Measurements from ENCODE around the gene HLA-DPB1.
"Not testable (repeated sequence)": the region's sequence is repeated elsewhere in the genome, so short reads cannot be mapped to it uniquely, and the experiment has no call there.

HLA-DPB1 gene

DNA sequence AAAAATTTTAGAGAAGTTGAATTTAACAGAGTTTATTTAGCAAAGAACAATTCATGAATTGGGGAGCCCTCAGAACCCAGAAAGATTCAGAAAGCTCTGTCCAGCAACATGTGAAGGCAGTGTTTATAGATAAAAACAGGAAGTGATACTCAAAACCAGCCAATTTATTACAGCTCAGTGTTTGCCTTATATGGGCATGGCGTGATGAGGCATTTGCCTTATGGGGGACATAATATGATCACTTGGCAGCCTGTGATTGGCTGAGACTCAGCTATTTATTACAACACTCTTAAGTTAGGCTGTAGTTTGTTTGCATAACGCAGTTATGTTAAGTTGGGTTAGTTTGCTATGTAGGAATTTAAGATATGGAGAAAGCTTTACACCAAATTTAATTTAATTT is 13.8 kb upstream of the HLA-DPB1 start:
- no peak for DNase-seq (ENCODE audit: low read depth)
- H3K4me3 ChIP-seq (ENCODE audit: control insufficient read depth, low read depth, low read length) = no peak overlapping the region
- TF ChIP-seq, protein P1, sequence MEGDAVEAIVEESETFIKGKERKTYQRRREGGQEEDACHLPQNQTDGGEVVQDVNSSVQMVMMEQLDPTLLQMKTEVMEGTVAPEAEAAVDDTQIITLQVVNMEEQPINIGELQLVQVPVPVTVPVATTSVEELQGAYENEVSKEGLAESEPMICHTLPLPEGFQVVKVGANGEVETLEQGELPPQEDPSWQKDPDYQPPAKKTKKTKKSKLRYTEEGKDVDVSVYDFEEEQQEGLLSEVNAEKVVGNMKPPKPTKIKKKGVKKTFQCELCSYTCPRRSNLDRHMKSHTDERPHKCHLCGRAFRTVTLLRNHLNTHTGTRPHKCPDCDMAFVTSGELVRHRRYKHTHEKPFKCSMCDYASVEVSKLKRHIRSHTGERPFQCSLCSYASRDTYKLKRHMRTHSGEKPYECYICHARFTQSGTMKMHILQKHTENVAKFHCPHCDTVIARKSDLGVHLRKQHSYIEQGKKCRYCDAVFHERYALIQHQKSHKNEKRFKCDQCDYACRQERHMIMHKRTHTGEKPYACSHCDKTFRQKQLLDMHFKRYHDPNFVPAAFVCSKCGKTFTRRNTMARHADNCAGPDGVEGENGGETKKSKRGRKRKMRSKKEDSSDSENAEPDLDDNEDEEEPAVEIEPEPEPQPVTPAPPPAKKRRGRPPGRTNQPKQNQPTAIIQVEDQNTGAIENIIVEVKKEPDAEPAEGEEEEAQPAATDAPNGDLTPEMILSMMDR (IDR thresholded peaks at IDR 0.05; ENCODE audit: control insufficient read depth, insufficient read depth, low read depth, low read length, missing control alignments) = no peak

DNA sequence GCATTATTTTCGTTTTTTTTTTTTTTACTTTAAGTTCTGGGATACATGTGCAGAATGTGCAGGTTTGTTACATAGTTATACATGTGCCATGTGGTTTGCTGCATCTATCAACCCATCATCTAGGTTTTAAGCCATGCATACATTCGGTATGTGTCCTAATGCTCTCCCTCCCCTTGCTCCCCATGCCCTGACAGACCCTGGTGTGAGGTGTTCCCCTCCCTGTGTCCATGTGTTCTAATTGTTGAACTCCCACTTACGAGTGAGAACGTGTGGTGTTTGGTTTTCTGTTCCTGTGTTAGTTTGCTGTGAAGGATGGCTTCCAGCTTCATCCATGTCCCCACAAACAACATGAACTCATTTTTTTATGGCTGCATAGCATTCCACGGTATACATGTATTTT is 12.4 kb upstream of the HLA-DPB1 start:
- not testable (repeated sequence) for DNase-seq (ENCODE audit: low read depth); H3K4me3 ChIP-seq (ENCODE audit: control insufficient read depth, low read depth, low read length)

DNA sequence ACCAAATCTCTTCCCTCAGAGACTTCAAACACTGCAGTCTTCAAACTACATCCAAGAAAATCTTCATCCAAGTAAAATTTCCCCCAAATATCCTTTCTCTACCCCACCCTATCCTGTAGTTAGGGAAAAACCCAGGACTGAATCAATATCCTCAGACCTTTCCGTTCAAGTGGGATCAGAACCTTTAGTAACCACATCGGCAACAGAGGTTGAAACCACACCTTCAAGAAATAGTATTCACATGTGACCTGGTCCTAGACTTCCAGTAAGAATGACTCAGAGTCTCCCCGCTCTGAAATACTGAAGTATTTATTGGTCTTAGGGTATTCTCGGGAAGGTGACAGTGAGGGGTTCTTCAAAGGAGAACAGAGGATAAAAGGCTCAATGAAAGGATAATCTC is 11.1 kb upstream of the HLA-DPB1 start:
- H3K4me3 ChIP-seq (ENCODE audit: control insufficient read depth, low read depth, low read length) = no peak overlapping the region
- no peak for DNase-seq (ENCODE audit: low read depth)
- TF ChIP-seq, protein P1 (IDR thresholded peaks at IDR 0.05; ENCODE audit: control insufficient read depth, insufficient read depth, low read depth, low read length, missing control alignments) = no peak

DNA sequence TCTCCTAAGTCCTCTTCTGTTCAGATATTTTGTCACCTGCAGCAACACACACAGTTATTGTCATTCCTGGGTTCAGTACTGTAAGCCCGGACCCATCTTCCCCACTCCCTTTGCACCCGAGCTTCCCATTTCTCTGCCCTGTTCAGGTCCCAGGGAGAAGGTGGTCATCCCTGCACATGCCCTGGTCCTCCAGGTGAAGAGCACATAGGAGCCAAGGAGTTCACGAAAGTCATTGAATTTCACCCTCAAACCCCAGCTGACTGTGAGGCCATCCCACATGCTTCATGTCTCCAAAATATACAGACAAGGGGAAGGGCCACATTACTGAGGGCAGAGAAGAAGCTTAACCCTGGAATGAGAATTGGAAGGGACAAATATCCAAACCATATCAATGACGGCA is 10.5 kb upstream of the HLA-DPB1 start:
- TF ChIP-seq, protein P1 (IDR thresholded peaks at IDR 0.05; ENCODE audit: control insufficient read depth, insufficient read depth, low read depth, low read length, missing control alignments) = no peak
- H3K4me3 ChIP-seq (ENCODE audit: control insufficient read depth, low read depth, low read length) = no peak overlapping the region
- DNase-seq (ENCODE audit: low read depth) = no peak

DNA sequence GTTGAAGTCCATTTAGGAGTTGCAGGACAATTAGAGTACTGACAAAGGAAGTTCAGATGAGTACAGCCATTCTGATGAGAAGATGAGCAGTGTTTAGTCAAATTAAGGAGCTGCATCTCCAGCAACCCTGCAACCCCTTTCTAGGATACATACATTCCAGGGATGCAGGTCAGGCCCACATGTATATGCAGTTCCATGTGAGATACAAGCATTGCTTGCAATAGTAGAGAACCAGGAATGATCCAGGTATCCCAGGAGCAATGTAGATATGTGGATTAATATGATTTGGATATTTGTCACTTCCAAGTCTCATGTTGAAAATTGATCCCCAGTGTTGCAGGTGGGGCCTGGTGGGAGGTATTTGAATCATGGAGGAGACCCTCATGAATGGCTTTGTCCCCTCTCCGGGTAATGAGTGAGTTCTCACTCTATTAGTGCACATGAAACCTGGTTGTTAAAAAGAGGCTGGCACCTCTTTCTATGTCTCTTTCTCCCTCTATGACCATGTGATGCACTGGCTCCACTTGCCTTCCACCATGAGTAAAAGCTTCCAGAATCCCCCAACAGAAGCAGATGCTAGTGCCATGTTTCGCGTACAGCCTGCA is 8.8 kb upstream of the HLA-DPB1 start:
- H3K4me3 ChIP-seq (ENCODE audit: control insufficient read depth, low read depth, low read length) = no peak overlapping the region
- TF ChIP-seq, protein P1 (IDR thresholded peaks at IDR 0.05; ENCODE audit: control insufficient read depth, insufficient read depth, low read depth, low read length, missing control alignments) = no peak
- DNase-seq (ENCODE audit: low read depth) = no peak

DNA sequence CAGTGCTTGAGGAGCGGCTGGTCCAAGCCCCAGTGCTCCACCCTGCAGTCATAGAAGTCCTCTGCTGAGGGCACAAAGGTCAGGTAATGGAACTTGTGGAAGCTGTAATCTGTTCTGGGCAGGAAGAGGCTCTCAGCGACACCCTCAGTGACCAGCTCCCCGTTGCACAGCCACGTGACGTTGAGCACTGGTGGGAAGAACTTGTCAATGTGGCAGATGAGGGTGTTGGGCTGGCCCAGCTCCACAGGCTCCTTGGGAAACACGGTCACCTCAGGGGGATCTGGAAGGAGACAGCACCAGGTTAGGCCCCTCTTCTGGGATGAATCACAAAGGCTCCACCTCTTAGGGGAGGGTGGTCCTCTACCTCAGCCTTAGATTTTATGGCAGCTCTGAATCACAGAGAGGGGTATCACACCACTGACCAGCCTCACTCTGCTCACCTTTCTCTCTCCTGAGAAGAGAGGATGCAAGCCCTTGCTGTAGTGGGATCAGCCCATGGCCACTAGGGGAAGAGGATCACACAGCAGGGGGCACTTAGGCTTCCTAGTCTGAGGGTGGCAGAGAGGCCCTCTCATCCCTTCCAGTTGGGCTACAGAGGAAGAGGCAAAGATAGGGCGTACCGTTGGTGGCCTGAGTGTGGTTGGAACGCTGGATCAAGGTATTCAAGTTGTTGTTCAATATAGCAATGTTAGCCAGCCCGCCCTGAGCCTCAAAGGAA is 6.6 kb upstream of the HLA-DPB1 start:
- H3K4me3 ChIP-seq (ENCODE audit: control insufficient read depth, low read depth, low read length) = no peak overlapping the region
- TF ChIP-seq, protein P1 (IDR thresholded peaks at IDR 0.05; ENCODE audit: control insufficient read depth, insufficient read depth, low read depth, low read length, missing control alignments) = no peak
- DNase-seq (ENCODE audit: low read depth) = no peak

DNA sequence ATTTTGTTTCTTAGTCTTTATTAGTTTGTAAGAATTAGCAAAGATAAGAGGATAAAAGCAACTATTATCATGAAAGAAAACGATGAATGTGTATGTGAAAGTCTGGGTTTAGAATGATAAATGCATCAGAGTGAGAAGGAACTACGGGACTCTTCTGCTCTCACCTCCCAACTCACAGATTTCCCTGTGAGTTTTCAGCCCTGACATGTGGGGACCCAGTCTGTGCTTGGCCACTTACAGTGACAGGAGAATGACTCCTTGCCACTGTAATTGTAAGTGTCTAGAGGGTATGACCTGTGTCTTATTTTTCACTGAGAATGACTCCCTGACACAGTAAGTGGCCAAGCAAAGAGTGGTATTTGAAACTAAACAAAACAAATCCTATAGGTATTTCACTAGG is 4.9 kb upstream of the HLA-DPB1 start:
- no peak overlapping the region for H3K4me3 ChIP-seq (ENCODE audit: control insufficient read depth, low read depth, low read length)
- TF ChIP-seq, protein P1 (IDR thresholded peaks at IDR 0.05; ENCODE audit: control insufficient read depth, insufficient read depth, low read depth, low read length, missing control alignments) = no peak

More for the DNA sequence above, 4.9 kb upstream of the HLA-DPB1 start:
- no peak for DNase-seq (ENCODE audit: low read depth)
